H9 (cell line): ENCODE data around the gene PANX2. TPM values are rescaled to one million over a fixed set of nuclear protein-coding genes. Genes with fewer than 3 reads are reported as not detected.
A peak's percentile ranks its signal among the peaks of the same experiment; 100 is the strongest.

Source experiments
- DNase-seq: peaks from one replicate; pipeline ENCODE4 v3.0.0-alpha.2; 2017
- H2AFZ ChIP-seq: one replicate; pipeline ENCODE4 v1.6.1; 2013; ENCODE audit warnings: mild to moderate bottlenecking, low read length, control low read depth, moderate library complexity
- H2AK5ac ChIP-seq: 2 replicates; pipeline ENCODE4 v1.6.1; 2013; ENCODE audit warnings: low read length, control low read depth, mixed read lengths; ENCODE audit not compliant: insufficient read length
- H2BK120ac ChIP-seq: one replicate; pipeline ENCODE4 v1.6.1; 2013; ENCODE audit warnings: low read depth, mild to moderate bottlenecking, low read length, control low read depth, inconsistent platforms; ENCODE audit not compliant: poor library complexity, severe bottlenecking
- H2BK12ac ChIP-seq: 2 replicates; pipeline ENCODE4 v1.6.1; 2013; ENCODE audit warnings: low read length, control low read depth, mixed read lengths, low read depth; ENCODE audit not compliant: insufficient read length
- H2BK15ac ChIP-seq: 2 replicates; pipeline ENCODE4 v1.6.1; 2013; ENCODE audit warnings: low read depth, low read length, control low read depth
- H2BK20ac ChIP-seq: one replicate; pipeline ENCODE4 v1.6.1; 2013; ENCODE audit warnings: low read depth, mild to moderate bottlenecking, low read length, control low read depth, inconsistent platforms; ENCODE audit not compliant: poor library complexity, severe bottlenecking
- H2BK5ac ChIP-seq: 2 replicates; pipeline ENCODE4 v1.6.1; 2013; ENCODE audit warnings: low read length, control low read depth, mixed read lengths; ENCODE audit not compliant: insufficient read length
- H3K14ac ChIP-seq: 2 replicates; pipeline ENCODE4 v1.6.1; 2013; ENCODE audit warnings: low read length, control low read depth; ENCODE audit not compliant: insufficient read depth
- H3K18ac ChIP-seq: 2 replicates; pipeline ENCODE4 v1.6.1; 2013; ENCODE audit warnings: low read depth, mild to moderate bottlenecking, mixed read lengths, low read length, control low read depth; ENCODE audit not compliant: insufficient read length
- H3K23ac ChIP-seq: 2 replicates; pipeline ENCODE4 v1.6.1; 2013; ENCODE audit warnings: low read length, control low read depth, mixed read lengths, low read depth; ENCODE audit not compliant: insufficient read length
- H3K23me2 ChIP-seq: 2 replicates; pipeline ENCODE4 v1.6.1; 2013; ENCODE audit warnings: low read depth, mild to moderate bottlenecking, mixed read lengths, low read length, control low read depth; ENCODE audit not compliant: insufficient read length, poor library complexity, severe bottlenecking
- H3K27ac ChIP-seq: 2 replicates; pipeline ENCODE4 v1.5.1; 2013; ENCODE audit warnings: low read length, control low read depth, mixed read lengths, low read depth; ENCODE audit not compliant: insufficient read length
- H3K27me3 ChIP-seq: 2 replicates; pipeline ENCODE4 v1.6.1; 2013; ENCODE audit warnings: low read length, control low read depth, inconsistent platforms; ENCODE audit not compliant: insufficient read depth
- H3K4ac ChIP-seq: 2 replicates; pipeline ENCODE4 v1.6.1; 2013; ENCODE audit warnings: low read depth, mild to moderate bottlenecking, control low read depth, inconsistent platforms, low read length, moderate library complexity
- H3K4me1 ChIP-seq: 2 replicates; pipeline ENCODE4 v1.6.1; 2013; ENCODE audit warnings: low read length, control low read depth, inconsistent platforms; ENCODE audit not compliant: insufficient read depth
- H3K4me2 ChIP-seq: 2 replicates; pipeline ENCODE4 v1.6.1; 2013; ENCODE audit warnings: low read length, control low read depth, mixed read lengths; ENCODE audit not compliant: insufficient read length, insufficient read depth
- H3K56ac ChIP-seq: 2 replicates; pipeline ENCODE4 v1.6.1; 2013; ENCODE audit warnings: low read depth, mild to moderate bottlenecking, mixed read lengths, low read length, control low read depth; ENCODE audit not compliant: insufficient read length
- H3K79me1 ChIP-seq: 2 replicates; pipeline ENCODE4 v1.6.1; 2013; ENCODE audit warnings: low read depth, mild to moderate bottlenecking, moderate library complexity, low read length, control low read depth, inconsistent platforms; ENCODE audit not compliant: insufficient read depth, poor library complexity, severe bottlenecking
- H3K79me2 ChIP-seq: 2 replicates; pipeline ENCODE4 v1.6.1; 2013; ENCODE audit warnings: low read length, control low read depth, inconsistent platforms; ENCODE audit not compliant: insufficient read depth
- H3K9ac ChIP-seq: 2 replicates; pipeline ENCODE4 v1.6.1; 2013; ENCODE audit warnings: low read length, control low read depth, mixed read lengths; ENCODE audit not compliant: insufficient read length; ENCODE audit errors: extremely low read depth
- H3K9me3 ChIP-seq: one replicate; pipeline ENCODE4 v1.6.1; 2013; ENCODE audit warnings: low read depth, low read length, inconsistent platforms; ENCODE audit not compliant: control insufficient read depth
- H3T11ph ChIP-seq: one replicate; pipeline ENCODE4 v1.6.1; 2013; ENCODE audit warnings: mild to moderate bottlenecking, low read length, control low read depth, inconsistent platforms
- H4K20me1 ChIP-seq: one replicate; pipeline ENCODE4 v1.6.1; 2013; ENCODE audit not compliant: control insufficient read depth, insufficient read length, insufficient read depth
- H4K5ac ChIP-seq: 2 replicates; pipeline ENCODE4 v1.6.1; 2013; ENCODE audit warnings: low read depth, mild to moderate bottlenecking, mixed read lengths, low read length, control low read depth; ENCODE audit not compliant: insufficient read length
- H4K8ac ChIP-seq: replicated peaks from 2 replicates; pipeline ENCODE4 v1.6.1; 2013; ENCODE audit warnings: low read length, control low read depth, mixed read lengths, low read depth; ENCODE audit not compliant: insufficient read length
- H4K91ac ChIP-seq: 2 replicates; pipeline ENCODE4 v1.6.1; 2013; ENCODE audit warnings: low read depth, mild to moderate bottlenecking, moderate library complexity, mixed read lengths, low read length, control low read depth; ENCODE audit not compliant: insufficient read length
- H3K27ac Mint-ChIP-seq, 3 experiments: 2 replicates in 2 of 3; 3 replicates in 1 of 3; pipeline ENCODE4 v1.8.0; 2020 to 2021; ENCODE audit warnings: mixed read lengths in 3 of 3, mild to moderate bottlenecking in 1 of 3, moderate library complexity in 1 of 3
- H3K27me3 Mint-ChIP-seq: 2 replicates; pipeline ENCODE4 v1.8.0; 2021; ENCODE audit warnings: low read depth, mild to moderate bottlenecking, moderate library complexity, mixed read lengths
- H3K36me3 Mint-ChIP-seq, 3 experiments: 2 replicates in 2 of 3; 3 replicates in 1 of 3; pipeline ENCODE4 v1.8.0; 2020 to 2021; ENCODE audit warnings: low read depth in 3 of 3, mixed read lengths in 3 of 3; ENCODE audit not compliant: insufficient read depth in 1 of 3
- H3K4me1 Mint-ChIP-seq, 2 experiments: 2 replicates each; pipeline ENCODE4 v1.8.0; 2020; ENCODE audit warnings: mixed read lengths in 2 of 2
- H3K4me3 Mint-ChIP-seq, 2 experiments: 2 replicates in 1 of 2; 3 replicates in 1 of 2; pipeline ENCODE4 v1.8.0; 2020 to 2021; ENCODE audit warnings: mild to moderate bottlenecking in 2 of 2, mixed read lengths in 2 of 2, moderate library complexity in 1 of 2
- H3K9me3 Mint-ChIP-seq, 2 experiments: 2 replicates in 1 of 2; 3 replicates in 1 of 2; pipeline ENCODE4 v1.8.0; 2020; ENCODE audit warnings: mild to moderate bottlenecking in 2 of 2, mixed read lengths in 2 of 2, moderate library complexity in 1 of 2
- WGBS: extraction: QIAGEN DNeasy Blood & Tissue Kit; methylation state at CpG from one replicate; pipeline ENCODE4 v1.1.7; 2013; ENCODE audit warnings: missing lambda C conversion rate, low lambda C conversion rate, mixed read lengths; ENCODE audit not compliant: insufficient read length; ENCODE audit errors: extremely low coverage; 5-methylcytosine and 5-hydroxymethylcytosine counted together
- total RNA-seq: library from RNA; stranded (reverse); gene quantifications from 2 replicates; pipeline ENCODE4 v1.2.1, GENCODE V29; 2021
- TF ChIP-seq, protein P1 (sequence below): fragments of 200-600 bp; sonication (generic); conservative IDR thresholded peaks from 3 replicates; pipeline ENCODE4 v1.8.0; 2021; ENCODE audit warnings: antibody characterized with exemption, mild to moderate bottlenecking

Gene PANX2
- total RNA-seq, 1 experiment from 2014 or later = 8.0 TPM

DNA sequence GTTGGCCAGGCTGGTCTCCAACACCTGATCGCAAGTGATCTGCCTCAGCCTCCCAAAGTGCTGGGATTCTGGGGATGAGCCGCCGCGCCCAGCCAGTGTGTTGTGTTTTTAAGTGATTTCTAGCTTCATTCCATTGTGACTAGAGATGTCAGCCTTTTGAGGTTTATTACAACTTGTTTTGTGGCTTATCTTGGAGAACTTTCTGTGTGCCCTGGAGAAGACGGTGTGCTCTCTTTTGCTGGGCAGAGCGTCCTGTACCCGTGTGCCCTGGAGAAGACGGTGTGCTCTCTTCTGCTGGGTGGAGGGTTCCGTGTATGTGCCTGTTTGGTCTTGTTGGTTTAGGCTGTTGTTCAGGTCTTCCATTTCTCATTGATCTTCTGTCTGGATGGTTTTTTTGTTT lies 42.7 kb downstream of the PANX2 start:
- Histone ChIP-seq H2BK120ac (no peak overlapping the region), H3K79me2 (peaks cover 3% of the 10 kb centered on the region; the same call in 1 of the 2 replicates), H3K27ac (no peak overlapping the region), H3K4me1 (no peaks in the 10 kb centered on the region), H3K23me2 (no peaks in the 10 kb centered on the region), H2BK15ac (no peak overlapping the region), H3K4me2 (no peak overlapping the region), H3K18ac (no peak overlapping the region), H2BK20ac (no peak overlapping the region), H4K20me1 (no peaks in the 10 kb centered on the region), H2BK12ac (no peak overlapping the region), H3T11ph (no peak overlapping the region), H3K9ac (no peak overlapping the region), H3K4ac (no peak overlapping the region), H3K27me3 (no peaks in the 10 kb centered on the region), H2AFZ (no peak overlapping the region), H3K14ac (no peak overlapping the region), H4K5ac (no peak overlapping the region), H3K9me3 (no peaks in the 10 kb centered on the region), H2BK5ac (no peak overlapping the region), H3K56ac (no peak overlapping the region), H4K8ac (no peak overlapping the region), H3K23ac (no peak overlapping the region), H4K91ac (no peak overlapping the region), H2AK5ac (no peak overlapping the region), H3K79me1 (no peaks in the 10 kb centered on the region)
- no peak for DNase-seq
- Mint-ChIP-seq H3K4me1 (no peaks in the 10 kb centered on the region), H3K27ac (0 out of 7 replicates have a peak overlapping the region, but pooled peaks of 1 of the 3 experiments have one; percentile 14), H3K9me3 (peaks cover 0 to 8% of the 10 kb centered on the region in 2 experiments; a peak in 1 of 5 replicates), H3K4me3 (no peak overlapping the region), H3K27me3 (no peaks in the 10 kb centered on the region), H3K36me3 (peaks cover 34 to 71% (median 69%) of the 10 kb centered on the region in 3 experiments; a peak in 6 of 7 replicates)
- WGBS = no CpG with 5 or more reads among the region's 9 CpGs
- TF ChIP-seq, protein P1, sequence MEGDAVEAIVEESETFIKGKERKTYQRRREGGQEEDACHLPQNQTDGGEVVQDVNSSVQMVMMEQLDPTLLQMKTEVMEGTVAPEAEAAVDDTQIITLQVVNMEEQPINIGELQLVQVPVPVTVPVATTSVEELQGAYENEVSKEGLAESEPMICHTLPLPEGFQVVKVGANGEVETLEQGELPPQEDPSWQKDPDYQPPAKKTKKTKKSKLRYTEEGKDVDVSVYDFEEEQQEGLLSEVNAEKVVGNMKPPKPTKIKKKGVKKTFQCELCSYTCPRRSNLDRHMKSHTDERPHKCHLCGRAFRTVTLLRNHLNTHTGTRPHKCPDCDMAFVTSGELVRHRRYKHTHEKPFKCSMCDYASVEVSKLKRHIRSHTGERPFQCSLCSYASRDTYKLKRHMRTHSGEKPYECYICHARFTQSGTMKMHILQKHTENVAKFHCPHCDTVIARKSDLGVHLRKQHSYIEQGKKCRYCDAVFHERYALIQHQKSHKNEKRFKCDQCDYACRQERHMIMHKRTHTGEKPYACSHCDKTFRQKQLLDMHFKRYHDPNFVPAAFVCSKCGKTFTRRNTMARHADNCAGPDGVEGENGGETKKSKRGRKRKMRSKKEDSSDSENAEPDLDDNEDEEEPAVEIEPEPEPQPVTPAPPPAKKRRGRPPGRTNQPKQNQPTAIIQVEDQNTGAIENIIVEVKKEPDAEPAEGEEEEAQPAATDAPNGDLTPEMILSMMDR = no peak
